ENCODE results near the gene EFHC1.
A peak's percentile ranks its signal among the peaks of the same experiment; 100 is the strongest.
"Not testable (repeated sequence)": the region's sequence is repeated elsewhere in the genome, so short reads cannot be mapped to it uniquely, and the experiment has no call there.

EFHC1 gene

GRCh38 chr6:52399511-52400312 lies 20.4 kb upstream of the EFHC1 start:
- peak; percentile 56 for DNase-seq

GRCh38 chr6:52400313-52401041 lies 19.7 kb upstream of the EFHC1 start:
- no peak for DNase-seq

GRCh38 chr6:52403086-52403485 lies 17.1 kb upstream of the EFHC1 start:
- DNase-seq, result no peak

DNA sequence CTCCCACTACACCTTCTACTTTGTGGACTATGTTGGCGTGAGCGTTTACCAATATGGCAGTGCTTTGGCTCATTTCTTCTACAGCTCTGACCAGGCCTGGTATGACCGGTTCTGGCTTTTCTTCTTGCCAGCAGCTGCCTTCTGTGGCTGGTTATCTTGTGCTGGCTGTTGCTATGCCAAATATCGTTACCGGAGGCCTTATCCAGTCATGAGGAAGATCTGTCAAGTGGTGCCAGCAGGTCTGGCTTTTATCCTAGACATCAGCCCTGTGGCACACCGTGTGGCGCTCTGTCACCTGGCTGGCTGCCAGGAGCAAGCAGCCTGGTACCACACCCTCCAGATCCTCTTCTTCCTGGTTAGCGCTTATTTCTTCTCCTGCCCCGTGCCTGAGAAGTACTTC lies 16.5 kb upstream of the EFHC1 start:
- no peak for DNase-seq

DNA sequence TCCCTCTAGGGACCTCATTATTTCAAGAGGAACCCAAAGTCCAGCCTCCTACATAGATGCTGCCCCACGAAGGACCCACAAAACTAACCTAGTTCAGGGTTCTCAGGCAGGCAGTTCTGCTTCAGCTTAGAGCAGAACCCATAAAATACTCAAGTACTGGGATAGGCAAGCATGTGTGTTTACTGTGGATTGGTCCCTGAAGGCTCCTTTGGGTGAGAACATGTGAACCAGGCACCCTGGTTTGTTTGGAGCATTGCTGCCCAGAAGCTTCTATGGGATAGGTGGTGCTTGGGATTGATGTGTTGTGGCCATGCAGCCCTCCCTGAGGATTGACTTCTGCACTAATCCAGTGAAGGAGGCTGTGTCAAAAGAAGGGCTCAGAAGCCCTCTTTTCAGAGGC lies 14.9 kb upstream of the EFHC1 start:
- no peak for DNase-seq

DNA sequence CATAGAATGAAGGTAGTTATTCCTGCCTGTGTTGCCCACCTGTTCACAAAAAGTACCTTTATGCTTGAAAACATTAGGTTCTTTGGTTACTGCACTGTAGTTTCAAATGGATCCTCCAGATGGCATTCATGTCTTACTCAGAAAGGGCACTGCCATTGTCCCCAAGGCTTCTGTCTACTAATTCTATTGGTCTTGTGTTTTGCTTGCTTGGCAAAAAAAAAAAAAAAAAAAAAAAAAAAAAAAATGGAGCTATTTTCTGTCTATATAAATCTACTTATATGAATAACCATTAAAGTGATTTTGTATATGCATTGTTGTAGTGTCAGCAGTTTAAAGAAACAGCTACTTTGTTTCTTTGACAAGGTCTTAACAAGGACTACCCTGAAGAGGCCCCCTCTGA lies 12.7 kb upstream of the EFHC1 start:
- peak; percentile 60 for DNase-seq

- DNase-seq, result no peak
These were observed 10.6 kb upstream of the EFHC1 start for GRCh38 chr6:52409499-52409898.

DNA sequence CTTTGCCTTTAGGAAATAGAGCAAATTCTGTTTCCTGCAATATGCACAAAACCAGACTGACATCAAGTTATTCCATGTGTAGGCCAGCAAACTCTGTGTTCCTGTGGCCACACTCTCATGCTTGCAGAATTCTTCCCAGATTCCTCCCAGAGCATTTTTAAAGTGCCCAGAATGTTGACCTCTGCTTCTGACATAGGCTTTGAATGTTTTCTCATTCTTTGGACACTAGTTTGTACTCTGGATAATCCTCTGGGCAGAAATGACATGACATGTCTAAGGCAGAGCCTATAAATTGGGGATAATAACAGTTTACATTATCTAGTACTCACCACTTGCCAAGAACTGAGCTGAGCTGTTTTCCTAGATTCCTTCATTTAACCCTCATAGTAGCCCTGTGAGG lies 9.2 kb upstream of the EFHC1 start:
- peak; percentile 31 for DNase-seq

DNA sequence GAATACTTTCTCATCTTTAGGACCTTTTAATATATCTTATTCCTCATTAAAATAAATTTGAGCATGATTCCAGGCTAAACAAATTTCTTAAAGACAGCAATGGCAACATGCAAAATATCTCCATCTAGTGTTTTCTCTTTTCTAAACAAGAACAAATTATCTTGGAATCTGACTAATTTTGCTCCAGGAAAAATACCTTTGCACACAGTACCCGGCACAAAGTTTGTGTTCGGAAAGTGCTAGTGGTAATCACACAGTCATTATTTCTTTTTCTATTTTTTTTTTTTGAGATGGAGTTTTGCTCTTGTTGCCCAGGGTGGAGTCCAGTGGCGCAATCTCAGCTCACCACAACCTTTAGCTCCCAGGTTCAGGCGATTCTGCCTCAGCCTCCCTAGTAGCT lies 8.2 kb upstream of the EFHC1 start:
- no peak for DNase-seq

DNA sequence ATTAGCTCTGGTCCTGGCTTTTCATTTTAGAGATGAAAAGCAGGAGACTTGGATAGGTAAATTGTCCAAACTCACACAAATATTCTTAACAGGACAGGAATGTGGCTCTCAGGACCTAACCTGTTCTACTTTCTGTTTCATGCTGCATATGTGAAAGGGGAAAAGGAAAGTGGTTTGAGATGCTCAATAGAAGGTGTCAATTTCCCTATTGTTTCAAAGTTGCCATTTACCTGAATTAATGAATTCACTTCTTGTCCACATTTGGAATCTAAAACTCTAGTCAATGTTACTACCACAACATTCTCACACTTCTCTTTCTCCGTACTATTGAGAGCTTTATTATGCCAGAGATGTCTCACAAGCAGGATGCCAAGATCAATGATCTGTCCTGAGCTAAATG lies 4.8 kb upstream of the EFHC1 start:
- no peak for DNase-seq

DNA sequence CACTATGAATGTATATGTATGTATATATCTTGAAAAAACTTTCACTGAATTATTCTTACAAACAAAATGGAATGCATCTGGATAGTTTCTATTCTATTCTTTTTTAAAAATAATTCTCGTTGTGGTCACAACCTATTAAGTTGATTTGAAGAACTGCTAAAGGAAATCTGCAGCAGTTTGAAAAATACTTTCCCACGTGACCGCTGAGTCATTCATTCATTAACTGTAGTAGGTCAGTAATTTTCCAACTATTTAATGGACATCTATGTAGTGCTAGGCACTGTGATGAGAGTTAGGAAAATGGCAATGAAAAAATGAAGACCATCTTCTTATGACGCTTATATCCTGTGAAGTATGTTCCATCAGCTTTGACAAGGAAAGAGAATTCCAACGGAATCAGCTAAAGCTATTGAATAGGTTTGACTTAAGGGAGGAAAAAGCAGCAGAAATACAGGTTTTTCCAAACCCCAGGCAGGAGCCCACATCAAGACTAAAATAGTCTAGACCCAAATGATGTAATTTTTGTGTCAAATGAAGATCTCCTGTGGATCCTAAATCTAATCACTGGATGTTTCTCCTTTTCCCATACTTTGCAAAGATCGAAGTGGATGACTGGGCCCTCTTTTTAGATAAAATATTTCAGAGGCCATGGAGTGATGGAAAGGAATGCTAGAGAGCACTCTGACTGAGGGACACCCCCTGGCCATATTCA lies 4.1 kb upstream of the EFHC1 start:
- no peak for DNase-seq

DNA sequence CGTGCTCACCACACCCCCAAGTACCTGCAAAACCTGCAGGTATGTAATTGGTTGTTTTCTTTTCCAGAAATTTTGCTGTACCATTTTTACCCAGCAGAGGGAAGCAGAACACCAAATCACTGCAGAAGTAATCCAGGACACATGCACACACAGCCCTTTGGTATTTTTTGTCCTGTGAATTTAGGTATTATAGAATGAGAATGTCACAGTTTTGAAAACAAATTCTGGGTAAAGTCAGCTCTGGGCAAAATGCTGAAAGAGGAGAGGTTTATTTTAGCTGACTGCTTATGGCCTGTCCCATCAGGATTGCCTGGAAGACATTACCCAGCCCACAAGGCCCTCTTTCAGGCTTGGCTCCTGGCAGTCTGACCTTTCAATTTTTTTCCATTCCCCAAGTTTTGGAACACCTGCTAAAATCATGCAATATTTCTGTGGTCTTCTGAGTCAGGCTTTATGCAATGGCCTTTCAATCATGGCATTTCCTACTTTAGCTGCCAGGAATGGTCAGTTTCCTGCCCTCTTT lies 3.5 kb upstream of the EFHC1 start:
- peak; percentile 68 for DNase-seq

DNA sequence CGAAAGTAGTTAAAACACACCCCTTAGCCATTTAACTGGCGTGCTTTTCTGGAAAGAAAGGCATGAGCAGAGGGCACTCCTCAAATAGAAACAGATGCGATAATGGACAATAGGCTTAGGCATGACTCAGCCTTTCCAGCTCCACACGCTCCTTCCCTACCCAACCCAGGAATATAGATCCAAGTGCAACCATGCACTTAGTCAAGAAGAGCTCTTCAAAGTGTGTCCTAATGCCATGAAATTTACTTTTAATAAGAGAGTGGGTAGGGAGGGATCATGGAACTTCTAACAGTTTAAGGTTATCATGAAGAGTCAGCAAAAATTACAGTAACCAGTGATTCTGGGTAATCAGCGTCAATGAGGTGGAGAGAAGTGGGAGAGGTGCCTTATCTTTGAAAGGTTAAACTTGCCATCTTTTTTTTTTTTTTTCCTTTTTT lies 2.4 kb upstream of the EFHC1 start:
- peak; percentile 74 for DNase-seq

- DNase-seq, result no peak
These were observed 1.5 kb upstream of the EFHC1 start for GRCh38 chr6:52418606-52419005.

DNA sequence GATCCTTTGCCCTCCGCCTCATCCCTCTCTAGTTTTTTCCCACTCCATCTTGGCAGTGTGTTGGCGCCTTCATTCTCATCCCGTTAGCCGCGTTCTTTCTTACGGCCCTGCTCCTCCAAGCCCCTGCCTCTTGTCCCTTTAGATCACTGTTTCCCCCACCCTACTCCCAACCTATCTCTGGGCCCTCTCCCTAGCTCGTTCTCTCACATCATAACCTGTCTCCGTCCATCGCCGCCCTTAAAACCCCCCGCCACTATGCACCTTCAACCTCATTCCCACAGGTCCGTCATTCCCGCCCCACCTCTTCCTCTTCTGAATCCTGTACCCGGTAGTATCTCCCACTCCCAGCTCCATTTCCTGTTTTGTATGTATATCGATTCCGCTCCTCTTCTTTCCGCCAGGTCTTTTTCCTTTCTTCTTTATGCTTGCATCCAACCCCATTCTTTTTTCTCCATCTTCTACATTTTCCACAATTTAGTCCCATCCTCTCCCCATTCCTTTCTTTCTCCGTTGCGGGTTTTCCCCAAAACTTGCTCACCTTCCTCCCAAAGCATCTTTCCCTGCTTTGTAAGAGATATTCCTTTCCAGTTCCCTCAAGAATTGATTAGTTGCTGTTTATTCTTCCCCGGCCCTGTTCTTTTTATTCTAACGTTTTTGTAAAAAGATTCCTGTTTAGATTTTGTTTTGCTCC lies 671 bp downstream of the EFHC1 start:
- peak; percentile 31 for DNase-seq

- no peak for DNase-seq
These were observed 2.0 kb downstream of the EFHC1 start for GRCh38 chr6:52422156-52422555.

- DNase-seq, result peak; percentile 21
These were observed 3.3 kb downstream of the EFHC1 start for GRCh38 chr6:52423448-52423847.

GRCh38 chr6:52423971-52424381 lies 3.8 kb downstream of the EFHC1 start:
- DNase-seq, result peak; percentile 92

DNA sequence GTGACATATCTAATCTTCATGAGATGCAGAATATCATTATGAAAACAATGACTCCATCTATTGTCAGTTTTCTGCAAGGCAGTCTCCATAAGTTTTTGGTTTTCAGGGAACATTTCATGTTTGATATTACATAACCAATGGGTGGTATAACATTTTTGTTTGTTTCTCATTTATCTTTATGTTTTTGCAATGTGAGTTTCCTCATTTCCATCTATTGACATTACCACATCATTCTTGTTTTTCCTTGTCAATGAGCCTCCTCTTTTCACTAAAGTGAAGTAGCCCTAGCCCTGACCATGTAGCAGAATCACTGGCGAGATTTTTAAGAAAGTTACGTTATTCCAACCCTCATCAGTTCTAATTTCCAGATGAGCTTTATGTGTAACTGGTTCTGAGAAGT lies 4.4 kb downstream of the EFHC1 start:
- no peak for DNase-seq

DNA sequence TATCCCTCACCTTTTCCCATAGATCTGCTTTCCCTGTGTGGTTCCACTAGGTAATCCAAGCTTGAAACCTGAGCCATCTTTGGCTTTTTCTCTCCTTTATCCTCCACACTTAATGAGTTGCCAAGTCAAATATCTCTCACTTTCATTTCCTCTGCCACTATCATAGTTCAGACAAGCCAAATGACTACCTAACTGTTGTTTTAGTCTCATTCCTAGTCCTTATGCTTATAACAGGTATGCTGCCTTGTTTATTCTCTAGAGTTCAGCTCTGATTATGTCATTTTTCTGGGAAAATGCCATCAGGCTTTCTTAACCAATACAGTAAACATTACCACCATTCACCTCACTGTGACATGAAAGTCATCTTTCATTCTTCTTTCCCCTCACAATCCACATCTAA lies 6.5 kb downstream of the EFHC1 start:
- no peak for DNase-seq

DNA sequence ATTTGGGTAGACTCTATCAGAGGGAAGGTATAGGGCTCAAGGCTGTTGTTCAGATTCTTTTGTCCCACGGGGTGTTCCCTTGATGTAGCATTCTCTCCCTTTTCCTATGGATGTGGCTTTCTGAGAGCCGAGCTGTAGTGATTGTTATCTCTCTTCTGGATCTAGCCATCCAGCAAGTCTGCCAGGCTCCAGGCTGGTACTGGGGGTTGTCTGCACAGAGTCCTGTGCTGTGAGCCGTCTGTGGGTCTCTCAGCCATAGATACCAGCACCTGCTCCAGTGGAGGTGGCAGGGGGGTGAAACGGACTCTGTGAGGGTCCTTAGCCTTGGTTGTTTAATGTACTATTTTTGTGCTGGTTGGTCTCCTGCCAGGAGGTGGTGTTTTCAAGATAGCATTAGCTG lies 13.2 kb downstream of the EFHC1 start:
- not testable (repeated sequence) for DNase-seq

DNA sequence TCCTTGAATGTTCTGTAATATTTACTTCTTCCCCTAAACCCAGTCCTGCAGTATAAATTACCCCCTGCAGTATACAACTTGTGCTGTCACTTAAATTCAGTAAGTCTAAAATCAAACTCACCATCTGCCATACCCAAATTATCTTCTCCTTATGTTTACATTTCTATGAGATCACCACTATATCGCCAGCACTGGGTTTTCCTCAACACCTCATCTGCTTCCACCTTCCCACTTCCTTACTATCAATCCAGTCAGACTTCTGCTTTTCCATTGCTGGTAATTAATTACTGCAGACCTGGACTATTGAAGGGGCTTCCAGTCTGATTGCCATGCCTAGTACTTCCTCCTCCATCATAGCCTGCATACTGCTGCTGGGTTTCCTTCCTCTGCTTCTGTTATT lies 15.2 kb downstream of the EFHC1 start:
- DNase-seq, result no peak

DNA sequence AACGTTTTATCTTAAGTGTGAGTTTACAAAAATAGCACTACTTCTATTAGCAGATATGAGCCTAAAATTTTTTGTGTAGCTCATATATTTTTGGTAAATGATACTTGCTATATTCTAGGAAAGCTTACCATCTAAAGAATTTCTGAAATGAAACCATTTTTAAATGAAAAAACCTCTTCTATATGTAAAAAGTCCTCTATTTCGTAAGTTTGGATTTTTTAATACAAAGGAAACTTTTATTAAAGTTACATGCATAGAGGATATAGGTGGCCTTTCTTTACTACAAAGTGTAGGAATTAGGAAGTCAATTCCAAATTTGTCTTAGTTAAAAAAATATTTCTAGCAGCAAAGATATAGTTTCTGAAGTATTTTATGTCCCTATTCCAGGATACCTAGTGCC lies 18.8 kb downstream of the EFHC1 start:
- no peak for DNase-seq

Measured in fibroblast of skin of back (primary cell).